Measurements from ENCODE around the gene TAS2R60. TPM values are rescaled to one million over a fixed set of nuclear protein-coding genes. Genes with fewer than 3 reads are reported as not detected.

TAS2R60 gene
- total RNA-seq, 1 experiment from 2014 or later: not detected

DNA sequence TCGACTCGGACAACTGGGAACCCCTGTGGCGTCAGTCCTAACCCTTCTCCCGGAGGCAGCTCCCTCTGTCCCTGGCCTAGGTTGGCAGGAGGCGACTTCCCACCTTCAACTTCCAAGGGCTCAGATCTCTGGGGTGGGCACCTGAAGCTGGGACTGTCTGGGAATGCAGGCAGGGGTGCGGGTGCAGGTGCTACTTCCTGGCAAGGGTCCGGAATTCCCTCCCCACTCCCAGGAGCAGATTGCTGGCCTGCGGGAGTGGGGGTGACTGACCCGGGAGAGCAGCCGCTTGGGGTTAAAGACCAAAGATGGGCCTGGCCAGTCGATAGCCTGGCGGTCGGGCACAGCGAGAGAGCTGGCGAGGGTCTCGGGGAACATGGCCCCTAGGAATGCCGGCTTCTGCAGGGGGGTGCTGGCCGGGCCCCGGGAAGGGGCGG lies 35.0 kb upstream of the TAS2R60 start:
- no TSS peak for BruUV-seq (replicated peaks)
- Histone ChIP-seq H3K27ac (no peak overlapping the region), H3K79me2 (ENCODE audit: low read depth) (peaks cover 25% of the 10 kb centered on the region), H3K9me2 (ENCODE audit: insufficient read depth) (no peaks in the 10 kb centered on the region), H3K4me1 (replicated peaks; ENCODE audit: insufficient read depth) (peaks cover 23% of the 10 kb centered on the region), H3K9me3 (ENCODE audit: insufficient read depth, low read depth) (no peaks in the 10 kb centered on the region), H3K4me2 (peak overlapping the region; percentile 98), H3F3A (ENCODE audit: insufficient read depth, low read depth) (peaks cover 9% of the 10 kb centered on the region; the same call in 1 of the 2 replicates), H3K27me3 (ENCODE audit: insufficient read depth, low read depth) (no peaks in the 10 kb centered on the region), H2AFZ (peak overlapping the region; percentile 96), H4K20me1 (ENCODE audit: insufficient read depth) (no peaks in the 10 kb centered on the region), H3K4me3 (peak overlapping the region; percentile 96), H3K36me3 (ENCODE audit: low read depth) (0 out of 2 replicates have a peak, but pooled peaks cover 2% of the 10 kb centered on the region)
- ChIA-PET POLR2A (ENCODE audit: unreplicated experiment) (interaction anchor here (0.5 kb wide), 1 partner anchor 443 kb away, joined by 3 read pairs; no protein-coding TSS in a partner anchor), CTCF (interaction anchor here (0.5 to 1.2 kb wide), 5 partner anchors 26 to 595 kb away, joined by 3 to 8 read pairs (median 4); no protein-coding TSS in a partner anchor)
- no peak for DNase-seq
- TF ChIP-seq, protein P1, sequence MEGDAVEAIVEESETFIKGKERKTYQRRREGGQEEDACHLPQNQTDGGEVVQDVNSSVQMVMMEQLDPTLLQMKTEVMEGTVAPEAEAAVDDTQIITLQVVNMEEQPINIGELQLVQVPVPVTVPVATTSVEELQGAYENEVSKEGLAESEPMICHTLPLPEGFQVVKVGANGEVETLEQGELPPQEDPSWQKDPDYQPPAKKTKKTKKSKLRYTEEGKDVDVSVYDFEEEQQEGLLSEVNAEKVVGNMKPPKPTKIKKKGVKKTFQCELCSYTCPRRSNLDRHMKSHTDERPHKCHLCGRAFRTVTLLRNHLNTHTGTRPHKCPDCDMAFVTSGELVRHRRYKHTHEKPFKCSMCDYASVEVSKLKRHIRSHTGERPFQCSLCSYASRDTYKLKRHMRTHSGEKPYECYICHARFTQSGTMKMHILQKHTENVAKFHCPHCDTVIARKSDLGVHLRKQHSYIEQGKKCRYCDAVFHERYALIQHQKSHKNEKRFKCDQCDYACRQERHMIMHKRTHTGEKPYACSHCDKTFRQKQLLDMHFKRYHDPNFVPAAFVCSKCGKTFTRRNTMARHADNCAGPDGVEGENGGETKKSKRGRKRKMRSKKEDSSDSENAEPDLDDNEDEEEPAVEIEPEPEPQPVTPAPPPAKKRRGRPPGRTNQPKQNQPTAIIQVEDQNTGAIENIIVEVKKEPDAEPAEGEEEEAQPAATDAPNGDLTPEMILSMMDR (conservative IDR thresholded peaks at IDR 0.05): no peak
- no peak for TF ChIP-seq EZH2 (IDR thresholded peaks at IDR 0.05; ENCODE audit: low read depth)
- intact Hi-C loops (cut with micrococcal nuclease; ENCODE audit: unreplicated experiment): loop anchor here (2.0 to 5.0 kb wide), 4 partner anchors 87 to 191 kb away; partner anchors contain the start of gene CASP2

DNA sequence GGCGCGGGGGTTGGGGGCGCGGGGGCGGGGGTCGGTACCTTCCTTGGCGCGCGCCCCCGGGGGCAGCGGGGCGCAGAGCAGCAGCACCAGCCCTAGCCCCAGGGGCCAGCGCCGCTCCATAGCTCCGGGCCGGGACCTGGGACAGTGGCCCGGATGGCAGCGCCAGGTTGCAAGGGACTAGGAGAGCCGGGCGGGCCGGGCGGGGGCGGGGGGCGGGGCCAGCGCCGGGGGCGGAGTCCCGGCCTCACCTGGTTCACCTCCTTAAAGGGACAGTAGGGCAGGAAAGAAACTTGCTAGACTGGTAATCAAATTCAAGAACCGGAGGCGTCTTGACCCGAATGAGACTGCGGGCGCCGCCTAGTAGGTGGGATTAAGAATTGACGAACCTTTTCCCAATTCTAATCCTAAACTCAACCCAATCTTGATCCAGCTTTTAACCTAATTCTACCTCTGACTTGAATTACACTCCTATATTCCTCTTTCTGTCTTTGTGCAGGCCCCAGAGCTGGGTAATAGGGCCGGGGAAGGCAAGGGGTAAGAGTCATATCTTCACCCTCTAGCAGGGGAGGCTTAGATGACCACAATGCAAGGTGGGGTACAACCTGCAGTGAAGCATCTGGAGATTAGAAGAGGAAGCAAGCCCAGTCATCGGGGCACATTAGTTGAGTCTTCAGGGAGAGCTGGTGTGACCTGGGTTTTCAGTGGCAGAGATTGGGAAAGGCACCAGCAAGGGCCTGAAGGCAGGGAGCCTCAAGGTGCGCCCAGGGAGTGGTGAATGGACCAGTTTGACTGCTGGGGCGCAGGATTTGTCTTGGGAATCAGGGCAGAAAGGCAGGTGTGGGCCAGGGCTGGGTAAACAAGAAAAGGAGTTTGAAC lies 34.3 kb upstream of the TAS2R60 start, which contains the start of gene EPHA1:
EPHA1 (minus strand) TSS at position 171 of the 876 bp plus-strand sequence; CDS start at position 120, 51 bp downstream.
- TF ChIP-seq, protein P1 (conservative IDR thresholded peaks at IDR 0.05): peak; percentile 83
- no peak for TF ChIP-seq EZH2 (IDR thresholded peaks at IDR 0.05; ENCODE audit: low read depth)
- Histone ChIP-seq H3K9me3 (ENCODE audit: insufficient read depth, low read depth) (no peaks in the 10 kb centered on the region), H3K9me2 (ENCODE audit: insufficient read depth) (no peaks in the 10 kb centered on the region), H3K36me3 (ENCODE audit: low read depth) (no peaks in the 10 kb centered on the region), H3K4me1 (replicated peaks; ENCODE audit: insufficient read depth) (peaks cover 23% of the 10 kb centered on the region), H3K4me3 (peak within 1 kb of the TSS; percentile 96), H3K79me2 (ENCODE audit: low read depth) (peaks cover 25% of the 10 kb centered on the region), H3K4me2 (peak within 1 kb of the TSS; percentile 98), H2AFZ (peak within 1 kb of the TSS; percentile 96), H3F3A (ENCODE audit: insufficient read depth, low read depth) (peaks cover 9% of the 10 kb centered on the region; the same call in 1 of the 2 replicates), H3K27me3 (ENCODE audit: insufficient read depth, low read depth) (no peaks in the 10 kb centered on the region), H3K27ac (peak within 1 kb of the TSS; percentile 33), H4K20me1 (ENCODE audit: insufficient read depth) (no peaks in the 10 kb centered on the region)
- BruUV-seq (replicated peaks): no TSS peak
- DNase-seq: peak; percentile 76 to 89
- intact Hi-C loops (cut with micrococcal nuclease; ENCODE audit: unreplicated experiment): loop anchor here (2.0 to 5.0 kb wide), 4 partner anchors 88 to 192 kb away; partner anchors contain the start of gene CASP2
- ChIA-PET CTCF (interaction anchor here (0.5 to 0.8 kb wide), 4 partner anchors 27 to 595 kb away, joined by 3 to 8 read pairs (median 4); no protein-coding TSS in a partner anchor), POLR2A (ENCODE audit: unreplicated experiment) (no interaction called here)

DNA sequence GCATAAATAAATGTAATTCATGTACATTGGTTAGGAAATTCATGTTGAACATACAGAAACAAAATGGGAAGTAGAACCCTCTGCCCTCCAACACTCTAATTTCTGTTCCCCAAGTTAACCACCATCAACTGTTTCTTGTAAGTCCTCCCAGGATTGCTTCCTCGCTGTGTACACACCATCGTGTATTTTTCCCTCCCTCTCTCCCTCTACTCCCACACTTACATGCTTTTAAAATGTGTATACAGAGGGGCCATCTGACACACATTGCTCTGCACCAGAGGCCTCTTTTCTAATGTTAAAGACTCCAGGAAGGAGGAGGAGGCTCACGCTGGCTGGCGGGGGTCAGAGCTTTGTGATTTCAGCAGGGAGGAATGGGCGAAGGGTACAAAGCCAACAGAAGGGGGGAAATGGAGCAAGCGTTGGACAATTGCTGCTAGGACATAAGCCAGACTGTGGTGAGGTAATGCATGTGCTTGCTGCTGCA lies 32.7 kb upstream of the TAS2R60 start:
- CTCF ChIA-PET: no interaction called here
- Histone ChIP-seq H3F3A (ENCODE audit: insufficient read depth, low read depth) (peaks cover 4% of the 10 kb centered on the region; the same call in 1 of the 2 replicates), H3K4me1 (replicated peaks; ENCODE audit: insufficient read depth) (peaks cover 23% of the 10 kb centered on the region), H3K4me3 (no peak overlapping the region), H3K36me3 (ENCODE audit: low read depth) (no peaks in the 10 kb centered on the region), H3K9me3 (ENCODE audit: insufficient read depth, low read depth) (no peaks in the 10 kb centered on the region), H3K27ac (no peak overlapping the region), H2AFZ (no peak overlapping the region), H3K4me2 (no peak overlapping the region), H3K79me2 (ENCODE audit: low read depth) (peaks cover 24% of the 10 kb centered on the region), H3K27me3 (ENCODE audit: insufficient read depth, low read depth) (no peaks in the 10 kb centered on the region), H4K20me1 (ENCODE audit: insufficient read depth) (no peaks in the 10 kb centered on the region), H3K9me2 (ENCODE audit: insufficient read depth) (no peaks in the 10 kb centered on the region)
- intact Hi-C loops (cut with micrococcal nuclease; ENCODE audit: unreplicated experiment): no loop called here
- BruUV-seq (replicated peaks): no TSS peak
- no peak for TF ChIP-seq EZH2 (IDR thresholded peaks at IDR 0.05; ENCODE audit: low read depth)
- TF ChIP-seq, protein P1 (conservative IDR thresholded peaks at IDR 0.05): no peak
- POLR2A ChIA-PET (ENCODE audit: unreplicated experiment): no interaction called here
- no peak for DNase-seq

All from PC-9 (cell line).